ENCODE data around the gene PRXL2A. TPM values are rescaled to one million over a fixed set of nuclear protein-coding genes. Genes with fewer than 3 reads are reported as not detected.

PRXL2A gene
- total and polyA plus RNA-seq, 2 experiments from 2014 or later, result 31.8 to 51.7 TPM

DNA sequence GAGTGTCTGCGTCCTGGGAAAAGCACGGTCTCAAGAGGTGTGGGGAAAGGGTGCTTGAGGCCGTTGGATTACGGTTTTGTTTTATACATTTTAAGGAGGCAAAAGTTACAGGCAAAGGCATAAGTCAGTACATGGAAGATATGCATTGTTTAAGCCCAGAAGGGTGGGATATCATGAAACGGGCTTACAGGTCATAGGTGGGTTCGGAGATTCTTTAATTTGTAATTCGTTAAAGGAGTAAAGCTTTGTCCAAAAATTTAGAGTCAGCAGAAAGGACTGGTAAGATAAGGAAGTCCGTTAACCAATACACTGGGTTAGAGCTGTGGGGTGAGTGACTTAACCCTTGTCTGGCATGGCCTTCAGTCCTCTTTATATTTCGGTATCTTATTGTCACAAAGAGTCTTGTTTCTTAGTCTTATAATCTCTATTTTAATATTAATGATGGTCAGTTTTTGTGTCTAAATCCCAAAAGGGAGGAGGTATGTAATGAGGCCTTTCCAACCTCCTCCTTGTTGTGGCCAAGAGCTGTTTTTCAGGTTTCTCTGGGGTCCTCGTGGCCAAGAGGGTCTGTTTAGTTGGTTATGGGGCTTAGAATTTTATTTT is 58.5 kb downstream of the PRXL2A start:
- peaks cover 73% of the 10 kb centered on the region for H3K4me1 Mint-ChIP-seq
- H3K4me3 Mint-ChIP-seq, result no peak overlapping the region; the same call in 2 of the 3 replicates
- Histone ChIP-seq H3K4me1 (ENCODE audit: insufficient read depth) (peaks cover 57% of the 10 kb centered on the region), H3K4me3 (no peak overlapping the region), H4K20me1 (replicated peaks; ENCODE audit: insufficient read depth) (peaks cover 47% of the 10 kb centered on the region), H3K27ac (ENCODE audit: low read depth) (no peak overlapping the region), H3F3A (replicated peaks; ENCODE audit: low read depth) (no peaks in the 10 kb centered on the region), H3K79me2 (replicated peaks; ENCODE audit: insufficient read depth) (peaks cover 84% of the 10 kb centered on the region), H2AFZ (no peak overlapping the region), H3K4me2 (peak overlapping the region; percentile 72), H3K36me3 (ENCODE audit: insufficient read depth) (no peaks in the 10 kb centered on the region), H3K27me3 (ENCODE audit: insufficient read depth) (peaks cover 29% of the 10 kb centered on the region; the same call in 1 of the 2 replicates), H3K9me2 (ENCODE audit: insufficient read depth) (no peaks in the 10 kb centered on the region)
- DNase-seq (ENCODE audit: low spot score), result no peak
- no peak overlapping the region for H3K27ac Mint-ChIP-seq
- peaks cover 9% of the 10 kb centered on the region for H3K36me3 Mint-ChIP-seq (ENCODE audit: low read depth)
- TF ChIP-seq EZH2 (IDR thresholded peaks at IDR 0.05; ENCODE audit: low read depth, unreplicated experiment), result no peak
- TF ChIP-seq, protein P1, sequence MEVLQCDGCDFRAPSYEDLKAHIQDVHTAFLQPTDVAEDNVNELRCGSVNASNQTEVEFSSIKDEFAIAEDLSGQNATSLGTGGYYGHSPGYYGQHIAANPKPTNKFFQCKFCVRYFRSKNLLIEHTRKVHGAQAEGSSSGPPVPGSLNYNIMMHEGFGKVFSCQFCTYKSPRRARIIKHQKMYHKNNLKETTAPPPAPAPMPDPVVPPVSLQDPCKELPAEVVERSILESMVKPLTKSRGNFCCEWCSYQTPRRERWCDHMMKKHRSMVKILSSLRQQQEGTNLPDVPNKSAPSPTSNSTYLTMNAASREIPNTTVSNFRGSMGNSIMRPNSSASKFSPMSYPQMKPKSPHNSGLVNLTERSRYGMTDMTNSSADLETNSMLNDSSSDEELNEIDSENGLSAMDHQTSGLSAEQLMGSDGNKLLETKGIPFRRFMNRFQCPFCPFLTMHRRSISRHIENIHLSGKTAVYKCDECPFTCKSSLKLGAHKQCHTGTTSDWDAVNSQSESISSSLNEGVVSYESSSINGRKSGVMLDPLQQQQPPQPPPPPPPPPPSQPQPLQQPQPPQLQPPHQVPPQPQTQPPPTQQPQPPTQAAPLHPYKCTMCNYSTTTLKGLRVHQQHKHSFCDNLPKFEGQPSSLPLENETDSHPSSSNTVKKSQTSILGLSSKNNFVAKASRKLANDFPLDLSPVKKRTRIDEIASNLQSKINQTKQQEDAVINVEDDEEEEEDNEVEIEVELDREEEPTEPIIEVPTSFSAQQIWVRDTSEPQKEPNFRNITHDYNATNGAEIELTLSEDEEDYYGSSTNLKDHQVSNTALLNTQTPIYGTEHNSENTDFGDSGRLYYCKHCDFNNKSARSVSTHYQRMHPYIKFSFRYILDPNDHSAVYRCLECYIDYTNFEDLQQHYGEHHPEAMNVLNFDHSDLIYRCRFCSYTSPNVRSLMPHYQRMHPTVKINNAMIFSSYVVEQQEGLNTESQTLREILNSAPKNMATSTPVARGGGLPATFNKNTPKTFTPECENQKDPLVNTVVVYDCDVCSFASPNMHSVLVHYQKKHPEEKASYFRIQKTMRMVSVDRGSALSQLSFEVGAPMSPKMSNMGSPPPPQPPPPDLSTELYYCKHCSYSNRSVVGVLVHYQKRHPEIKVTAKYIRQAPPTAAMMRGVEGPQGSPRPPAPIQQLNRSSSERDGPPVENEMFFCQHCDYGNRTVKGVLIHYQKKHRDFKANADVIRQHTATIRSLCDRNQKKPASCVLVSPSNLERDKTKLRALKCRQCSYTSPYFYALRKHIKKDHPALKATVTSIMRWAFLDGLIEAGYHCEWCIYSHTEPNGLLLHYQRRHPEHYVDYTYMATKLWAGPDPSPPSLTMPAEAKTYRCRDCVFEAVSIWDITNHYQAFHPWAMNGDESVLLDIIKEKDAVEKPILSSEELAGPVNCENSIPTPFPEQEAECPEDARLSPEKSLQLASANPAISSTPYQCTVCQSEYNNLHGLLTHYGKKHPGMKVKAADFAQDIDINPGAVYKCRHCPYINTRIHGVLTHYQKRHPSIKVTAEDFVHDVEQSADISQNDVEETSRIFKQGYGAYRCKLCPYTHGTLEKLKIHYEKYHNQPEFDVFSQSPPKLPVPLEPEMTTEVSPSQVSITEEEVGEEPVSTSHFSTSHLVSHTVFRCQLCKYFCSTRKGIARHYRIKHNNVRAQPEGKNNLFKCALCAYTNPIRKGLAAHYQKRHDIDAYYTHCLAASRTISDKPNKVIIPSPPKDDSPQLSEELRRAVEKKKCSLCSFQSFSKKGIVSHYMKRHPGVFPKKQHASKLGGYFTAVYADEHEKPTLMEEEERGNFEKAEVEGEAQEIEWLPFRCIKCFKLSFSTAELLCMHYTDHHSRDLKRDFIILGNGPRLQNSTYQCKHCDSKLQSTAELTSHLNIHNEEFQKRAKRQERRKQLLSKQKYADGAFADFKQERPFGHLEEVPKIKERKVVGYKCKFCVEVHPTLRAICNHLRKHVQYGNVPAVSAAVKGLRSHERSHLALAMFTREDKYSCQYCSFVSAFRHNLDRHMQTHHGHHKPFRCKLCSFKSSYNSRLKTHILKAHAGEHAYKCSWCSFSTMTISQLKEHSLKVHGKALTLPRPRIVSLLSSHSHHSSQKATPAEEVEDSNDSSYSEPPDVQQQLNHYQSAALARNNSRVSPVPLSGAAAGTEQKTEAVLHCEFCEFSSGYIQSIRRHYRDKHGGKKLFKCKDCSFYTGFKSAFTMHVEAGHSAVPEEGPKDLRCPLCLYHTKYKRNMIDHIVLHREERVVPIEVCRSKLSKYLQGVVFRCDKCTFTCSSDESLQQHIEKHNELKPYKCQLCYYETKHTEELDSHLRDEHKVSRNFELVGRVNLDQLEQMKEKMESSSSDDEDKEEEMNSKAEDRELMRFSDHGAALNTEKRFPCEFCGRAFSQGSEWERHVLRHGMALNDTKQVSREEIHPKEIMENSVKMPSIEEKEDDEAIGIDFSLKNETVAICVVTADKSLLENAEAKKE (CRISPR knock-in tag; IDR thresholded peaks at IDR 0.05), result no peak
- no peak for TF ChIP-seq ZNF114 (CRISPR knock-in tag; IDR thresholded peaks at IDR 0.05)
- TF ChIP-seq ETS1 (IDR thresholded peaks at IDR 0.05), result no peak
- TF ChIP-seq ZNF331 (CRISPR knock-in tag; IDR thresholded peaks at IDR 0.05; ENCODE audit: low read depth), result no peak
- TF ChIP-seq NANOG (IDR thresholded peaks at IDR 0.05; ENCODE audit: borderline replicate concordance), result no peak
- peaks cover 30% of the 10 kb centered on the region for H3K27me3 Mint-ChIP-seq (ENCODE audit: insufficient read depth, low read depth, poor library complexity)
- no peaks in the 10 kb centered on the region for H3K9me3 Mint-ChIP-seq
- no peak for ATAC-seq

Measured in GM23338 (cell line).